ENCODE measurements around the gene SLC25A18. TPM values are rescaled to one million over a fixed set of nuclear protein-coding genes. Genes with fewer than 3 reads are reported as not detected.
"Not testable (repeated sequence)": the region's sequence is repeated elsewhere in the genome, so short reads cannot be mapped to it uniquely, and the experiment has no call there.

SLC25A18 gene
- total RNA-seq, 1 donor from 2014 or later = not detected

DNA sequence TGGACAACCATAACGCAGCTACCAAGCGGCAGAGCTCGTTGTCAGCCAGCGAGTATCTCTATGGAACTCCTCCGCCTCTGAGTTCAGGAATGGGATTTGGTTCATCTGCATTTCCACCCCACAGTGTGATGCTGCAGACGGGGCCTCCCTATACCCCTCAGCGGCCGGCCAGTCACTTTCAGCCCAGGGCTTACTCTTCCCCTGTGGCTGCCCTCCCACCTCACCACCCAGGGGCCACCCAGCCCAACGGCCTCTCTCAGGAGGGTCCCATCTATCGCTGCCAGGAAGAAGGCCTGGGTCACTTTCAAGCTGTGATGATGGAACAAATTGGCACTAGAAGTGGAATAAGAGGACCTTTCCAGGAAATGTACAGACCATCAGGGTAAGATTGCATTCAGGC, 14.1 kb upstream of the SLC25A18 start:
- no peak for DNase-seq (ENCODE audit: low spot score)
- H3K27ac Mint-ChIP-seq = no peak overlapping the region
- H3K4me1 Mint-ChIP-seq (ENCODE audit: low read depth) = no peaks in the 10 kb centered on the region
- H3K4me3 Mint-ChIP-seq = no peak overlapping the region
- no peaks in the 10 kb centered on the region for H3K36me3 Mint-ChIP-seq (ENCODE audit: low read depth)
- peaks cover 3% of the 10 kb centered on the region for H3K27me3 Mint-ChIP-seq (ENCODE audit: insufficient read depth)
- no peaks in the 10 kb centered on the region for H3K9me3 Mint-ChIP-seq
- intact Hi-C loops (cut with micrococcal nuclease) = no loop called here

DNA sequence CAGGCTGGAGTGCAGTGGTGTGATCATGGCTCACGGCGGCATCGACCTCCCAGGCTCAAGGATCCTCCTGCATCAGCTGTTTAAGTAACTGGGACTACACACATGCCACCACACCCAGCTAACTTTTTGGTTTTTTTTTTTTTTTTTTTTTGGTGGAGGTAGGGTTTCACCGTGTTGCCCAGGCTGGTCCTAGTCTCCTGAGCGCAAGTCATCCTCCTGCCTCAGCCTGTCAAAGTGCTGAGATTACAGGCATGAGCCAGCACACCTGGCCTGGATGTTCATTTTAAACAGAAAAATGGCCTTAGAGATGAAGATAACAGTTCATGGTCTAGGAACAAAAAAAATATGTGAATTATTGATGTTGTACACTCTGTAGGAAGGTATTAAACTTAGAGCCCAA, 13.6 kb upstream of the SLC25A18 start:
- Mint-ChIP-seq H3K36me3 (ENCODE audit: low read depth) (no peaks in the 10 kb centered on the region), H3K9me3 (no peaks in the 10 kb centered on the region), H3K4me1 (ENCODE audit: low read depth) (no peaks in the 10 kb centered on the region), H3K27me3 (ENCODE audit: insufficient read depth) (peaks cover 6% of the 10 kb centered on the region), H3K27ac (no peak overlapping the region), H3K4me3 (no peak overlapping the region)
- no peak for DNase-seq (ENCODE audit: low spot score)
- intact Hi-C loops (cut with micrococcal nuclease) = no loop called here

GRCh38 chr22:17552737-17553136, 10.6 kb upstream of the SLC25A18 start:
- DNase-seq (ENCODE audit: low spot score) = no peak
- no peak overlapping the region for H3K4me3 Mint-ChIP-seq
- H3K9me3 Mint-ChIP-seq = no peaks in the 10 kb centered on the region
- intact Hi-C loops (cut with micrococcal nuclease) = no loop called here
- H3K4me1 Mint-ChIP-seq (ENCODE audit: low read depth) = no peaks in the 10 kb centered on the region
- H3K36me3 Mint-ChIP-seq (ENCODE audit: low read depth) = no peaks in the 10 kb centered on the region
- no peak overlapping the region for H3K27ac Mint-ChIP-seq
- H3K27me3 Mint-ChIP-seq (ENCODE audit: insufficient read depth) = peaks cover 12% of the 10 kb centered on the region

DNA sequence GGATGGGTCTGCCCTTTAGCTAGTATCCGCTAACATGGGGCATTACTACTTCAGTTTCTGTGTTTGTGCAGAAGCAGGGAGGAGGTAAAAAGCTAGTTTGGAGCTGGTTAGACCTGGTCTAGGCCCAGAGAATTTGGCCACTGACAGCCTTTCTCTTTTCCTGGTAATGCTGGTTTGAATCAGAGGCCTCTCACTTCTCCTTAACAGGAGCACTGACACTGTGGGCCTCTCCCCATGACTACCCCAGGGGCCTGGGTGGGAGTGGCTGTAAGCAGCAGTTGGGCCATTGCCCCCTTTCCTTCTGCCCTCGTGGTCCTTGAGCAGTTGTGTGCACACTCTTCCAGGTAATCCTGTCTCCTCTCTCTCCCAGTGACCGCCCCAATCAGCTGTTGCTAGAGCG, 8.5 kb upstream of the SLC25A18 start:
- intact Hi-C loops (cut with micrococcal nuclease) = no loop called here
- Mint-ChIP-seq H3K9me3 (no peaks in the 10 kb centered on the region), H3K27ac (no peak overlapping the region), H3K4me1 (ENCODE audit: low read depth) (no peaks in the 10 kb centered on the region), H3K36me3 (ENCODE audit: low read depth) (no peaks in the 10 kb centered on the region), H3K4me3 (no peak overlapping the region), H3K27me3 (ENCODE audit: insufficient read depth) (peaks cover 9% of the 10 kb centered on the region)
- DNase-seq (ENCODE audit: low spot score) = no peak

- Mint-ChIP-seq H3K9me3 (no peaks in the 10 kb centered on the region), H3K27me3 (ENCODE audit: insufficient read depth) (peaks cover 9% of the 10 kb centered on the region), H3K27ac (no peak overlapping the region), H3K4me3 (no peak overlapping the region), H3K4me1 (ENCODE audit: low read depth) (no peaks in the 10 kb centered on the region), H3K36me3 (ENCODE audit: low read depth) (no peaks in the 10 kb centered on the region)
- intact Hi-C loops (cut with micrococcal nuclease) = no loop called here
- DNase-seq (ENCODE audit: low spot score) = no peak
Observed at GRCh38 chr22:17559188-17559587, 4.1 kb upstream of the SLC25A18 start.

- Mint-ChIP-seq H3K27me3 (ENCODE audit: insufficient read depth) (no peaks in the 10 kb centered on the region), H3K4me1 (ENCODE audit: low read depth) (no peaks in the 10 kb centered on the region), H3K9me3 (no peaks in the 10 kb centered on the region), H3K36me3 (ENCODE audit: low read depth) (no peaks in the 10 kb centered on the region), H3K4me3 (no peak overlapping the region), H3K27ac (no peak overlapping the region)
- intact Hi-C loops (cut with micrococcal nuclease) = no loop called here
- no peak for DNase-seq (ENCODE audit: low spot score)
Observed at GRCh38 chr22:17563936-17564391, 666 bp downstream of the SLC25A18 start.

DNA sequence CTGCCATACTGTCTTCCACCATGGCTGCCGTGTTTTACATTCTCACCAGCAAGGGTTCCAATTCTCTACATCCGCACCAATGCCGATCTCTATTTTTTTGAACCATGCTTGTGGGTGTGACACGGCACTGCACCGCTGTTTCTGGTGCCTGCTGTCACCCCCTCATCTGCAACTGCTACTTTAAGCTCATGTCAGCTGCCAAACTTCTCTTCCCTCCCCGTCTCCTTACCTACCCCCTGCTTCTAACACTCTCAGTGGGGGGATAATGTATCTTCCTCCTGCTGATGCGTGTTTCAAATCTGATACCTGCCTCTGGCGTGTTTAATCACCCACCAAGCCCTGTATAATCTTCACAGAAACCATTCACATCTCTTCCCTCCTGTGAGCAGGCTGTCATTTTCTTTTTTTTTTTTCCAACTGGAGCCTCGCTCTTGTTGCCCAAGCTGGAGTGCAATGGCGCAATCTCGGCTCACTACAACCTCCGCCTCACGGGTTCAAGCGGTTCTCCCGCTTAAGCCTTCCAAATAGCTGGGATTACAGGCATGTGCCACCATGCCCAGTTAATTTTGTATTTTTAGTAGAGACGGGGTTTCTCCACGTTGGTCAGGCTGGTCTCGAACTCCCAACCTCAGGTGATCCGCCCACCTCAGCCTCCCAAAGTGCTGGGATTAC, 2.9 kb downstream of the SLC25A18 start:
- H3K4me1 Mint-ChIP-seq (ENCODE audit: low read depth); DNase-seq (ENCODE audit: low spot score); H3K27me3 Mint-ChIP-seq (ENCODE audit: insufficient read depth); H3K27ac Mint-ChIP-seq; intact Hi-C loops (cut with micrococcal nuclease); H3K9me3 Mint-ChIP-seq; H3K4me3 Mint-ChIP-seq; H3K36me3 Mint-ChIP-seq (ENCODE audit: low read depth): not testable (repeated sequence)

GRCh38 chr22:17566776-17567175, 3.5 kb downstream of the SLC25A18 start:
- Mint-ChIP-seq H3K27ac (no peak overlapping the region), H3K4me3 (no peak overlapping the region), H3K36me3 (ENCODE audit: low read depth) (no peaks in the 10 kb centered on the region), H3K27me3 (ENCODE audit: insufficient read depth) (peaks cover 2% of the 10 kb centered on the region), H3K9me3 (no peaks in the 10 kb centered on the region), H3K4me1 (ENCODE audit: low read depth) (no peaks in the 10 kb centered on the region)
- intact Hi-C loops (cut with micrococcal nuclease) = no loop called here
- DNase-seq (ENCODE audit: low spot score) = no peak

DNA sequence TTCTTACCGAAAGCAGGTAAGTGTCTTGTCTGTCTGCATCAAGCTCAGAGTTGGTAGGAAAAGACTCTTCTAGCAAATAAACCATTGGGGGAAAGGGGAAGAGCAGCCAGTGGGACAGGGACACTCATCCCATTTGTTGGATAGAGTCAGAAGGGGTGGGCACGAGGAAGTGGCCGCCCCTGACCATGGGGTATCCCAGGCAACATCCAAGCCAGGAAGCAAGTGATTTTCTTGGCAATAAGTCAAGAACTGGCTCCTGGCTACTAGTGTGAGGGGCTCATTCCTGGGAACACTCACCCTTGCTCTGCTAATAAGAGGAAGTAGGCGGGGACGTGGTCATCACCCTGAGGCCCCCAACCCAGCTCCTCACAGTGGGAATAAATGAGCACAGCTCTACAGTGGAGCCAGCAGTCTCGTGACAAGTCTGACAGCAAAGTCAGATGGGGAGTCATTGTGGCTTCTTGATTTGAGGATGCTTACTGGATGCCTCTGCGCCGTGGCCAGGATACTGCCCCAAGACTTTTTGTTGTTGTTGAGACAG, 6.7 kb downstream of the SLC25A18 start:
- no peaks in the 10 kb centered on the region for H3K36me3 Mint-ChIP-seq (ENCODE audit: low read depth)
- no peaks in the 10 kb centered on the region for H3K4me1 Mint-ChIP-seq (ENCODE audit: low read depth)
- H3K9me3 Mint-ChIP-seq = no peaks in the 10 kb centered on the region
- peaks cover 2% of the 10 kb centered on the region for H3K27me3 Mint-ChIP-seq (ENCODE audit: insufficient read depth)
- H3K4me3 Mint-ChIP-seq = no peak overlapping the region
- no peak for DNase-seq (ENCODE audit: low spot score)
- intact Hi-C loops (cut with micrococcal nuclease) = no loop called here
- no peak overlapping the region for H3K27ac Mint-ChIP-seq

DNA sequence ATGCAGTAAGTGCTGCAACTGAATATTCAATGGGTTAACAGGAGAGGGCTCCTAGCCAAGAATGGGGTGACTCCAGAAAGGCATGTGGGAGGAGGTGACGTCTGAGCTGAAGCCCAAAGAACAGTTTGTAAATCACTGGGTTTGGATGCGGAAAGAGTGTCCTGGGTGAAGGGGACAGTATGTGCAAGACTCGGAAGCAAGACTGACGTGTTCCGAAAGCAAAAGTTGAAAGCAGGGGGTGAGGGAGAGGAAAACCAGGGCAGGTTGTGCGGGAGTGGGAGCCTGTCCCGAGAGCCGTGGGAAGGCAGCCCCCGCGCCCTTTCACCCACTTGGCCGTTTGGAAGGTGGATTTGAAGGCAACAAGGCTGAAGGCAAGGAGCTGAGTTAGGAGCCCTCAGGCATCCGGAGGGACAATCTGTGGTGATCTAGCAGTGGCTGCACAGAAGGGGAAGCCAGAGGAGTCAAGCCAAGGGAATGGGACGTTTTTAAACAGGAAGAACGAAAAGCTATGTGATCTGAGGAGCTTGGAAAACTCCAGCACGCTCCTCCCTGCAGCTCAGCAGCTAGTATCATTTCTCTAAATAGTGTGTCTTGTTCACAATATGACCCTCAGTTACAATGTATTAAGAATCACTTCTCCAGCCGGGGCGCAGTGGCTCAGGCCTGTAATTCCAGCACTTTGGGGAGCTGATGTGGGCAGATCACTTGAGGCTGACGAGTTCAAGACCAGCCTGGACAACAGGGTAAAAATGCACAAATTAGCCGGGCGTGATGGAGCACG, 7.7 kb downstream of the SLC25A18 start:
- Mint-ChIP-seq H3K4me1 (ENCODE audit: low read depth) (no peaks in the 10 kb centered on the region), H3K36me3 (ENCODE audit: low read depth) (no peaks in the 10 kb centered on the region), H3K27me3 (ENCODE audit: insufficient read depth) (peaks cover 2% of the 10 kb centered on the region), H3K27ac (no peak overlapping the region), H3K4me3 (no peak overlapping the region), H3K9me3 (no peaks in the 10 kb centered on the region)
- no peak for DNase-seq (ENCODE audit: low spot score)
- intact Hi-C loops (cut with micrococcal nuclease) = no loop called here

- H3K9me3 Mint-ChIP-seq = no peaks in the 10 kb centered on the region
- intact Hi-C loops (cut with micrococcal nuclease) = no loop called here
- peaks cover 7% of the 10 kb centered on the region for H3K27me3 Mint-ChIP-seq (ENCODE audit: insufficient read depth)
- DNase-seq (ENCODE audit: low spot score) = no peak
- H3K36me3 Mint-ChIP-seq (ENCODE audit: low read depth) = no peaks in the 10 kb centered on the region
- H3K27ac Mint-ChIP-seq = no peak overlapping the region
- H3K4me3 Mint-ChIP-seq = no peak overlapping the region
- H3K4me1 Mint-ChIP-seq (ENCODE audit: low read depth) = no peaks in the 10 kb centered on the region
Observed at GRCh38 chr22:17575151-17575550, 11.9 kb downstream of the SLC25A18 start.

GRCh38 chr22:17575681-17576080, 12.4 kb downstream of the SLC25A18 start:
- intact Hi-C loops (cut with micrococcal nuclease) = no loop called here
- no peak for DNase-seq (ENCODE audit: low spot score)
- no peak overlapping the region for H3K4me3 Mint-ChIP-seq
- no peaks in the 10 kb centered on the region for H3K4me1 Mint-ChIP-seq (ENCODE audit: low read depth)
- no peaks in the 10 kb centered on the region for H3K9me3 Mint-ChIP-seq
- H3K27ac Mint-ChIP-seq = no peak overlapping the region
- peaks cover 7% of the 10 kb centered on the region for H3K27me3 Mint-ChIP-seq (ENCODE audit: insufficient read depth)
- H3K36me3 Mint-ChIP-seq (ENCODE audit: low read depth) = no peaks in the 10 kb centered on the region

GRCh38 chr22:17576470-17576869, 13.2 kb downstream of the SLC25A18 start:
- intact Hi-C loops (cut with micrococcal nuclease) = no loop called here
- no peaks in the 10 kb centered on the region for H3K4me1 Mint-ChIP-seq (ENCODE audit: low read depth)
- H3K27ac Mint-ChIP-seq = no peak overlapping the region
- no peaks in the 10 kb centered on the region for H3K36me3 Mint-ChIP-seq (ENCODE audit: low read depth)
- H3K27me3 Mint-ChIP-seq (ENCODE audit: insufficient read depth) = peaks cover 5% of the 10 kb centered on the region
- no peak for DNase-seq (ENCODE audit: low spot score)
- no peak overlapping the region for H3K4me3 Mint-ChIP-seq
- H3K9me3 Mint-ChIP-seq = no peaks in the 10 kb centered on the region
